Stimulated activated CD8-positive, alpha-beta memory T cell treated with anti-CD3 and anti-CD28 coated beads, Interleukin-4, amount 100 ng/mL, for 48 hours (primary cell): ENCODE measurements around the gene SEMA3F.

Experiments
- DNase-seq: peaks from one replicate; pipeline ENCODE4 v3.0.0-alpha.2; 2020

Gene SEMA3F

GRCh38 chr3:50154840-50155490, at the start of gene SEMA3F:
SEMA3F (plus strand) TSS chr3:50155324; CDS start chr3:50159623, 4,299 bp downstream.
- DNase-seq = peak; percentile 69

DNA sequence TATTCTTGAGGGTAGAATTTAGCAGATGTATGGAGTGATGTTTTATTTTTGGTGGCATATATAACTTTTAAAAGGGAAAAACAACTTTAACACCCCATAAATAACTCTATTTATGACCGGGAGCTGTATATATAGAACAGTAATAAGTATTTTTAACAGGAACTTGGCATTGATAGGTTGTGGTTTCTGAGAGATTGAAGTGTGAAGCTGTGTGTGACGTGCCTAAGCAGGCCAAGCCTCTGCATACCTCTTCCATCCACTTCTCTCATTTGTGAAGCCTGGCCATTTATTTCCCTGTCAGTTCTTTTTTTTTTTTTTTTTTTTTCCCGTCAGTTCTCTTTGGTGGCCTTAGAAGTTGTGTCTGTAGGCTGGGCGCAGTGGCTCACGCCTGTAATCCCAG, 43.4 kb upstream of the SEMA3F start:
- DNase-seq = no peak

GRCh38 chr3:50112462-50112861, 42.7 kb upstream of the SEMA3F start:
- DNase-seq = no peak

DNA sequence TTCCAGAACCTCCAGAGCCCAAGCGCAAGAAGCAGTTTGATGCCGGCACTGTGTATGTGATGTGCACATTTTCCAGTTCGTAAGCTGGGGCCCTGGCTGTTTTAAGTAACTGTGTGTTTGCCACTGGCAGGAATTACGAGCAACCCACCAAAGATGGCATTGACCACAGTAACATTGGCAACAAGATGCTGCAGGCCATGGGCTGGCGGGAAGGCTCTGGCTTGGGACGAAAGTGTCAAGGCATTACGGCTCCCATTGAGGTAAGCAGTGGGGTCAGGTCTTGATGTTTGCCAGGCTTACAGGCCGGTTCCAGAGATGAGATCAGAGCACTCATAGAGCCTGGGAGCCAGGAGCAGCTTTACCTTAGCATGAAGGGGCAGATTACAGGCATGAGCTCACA, 38.0 kb upstream of the SEMA3F start:
- no peak for DNase-seq

GRCh38 chr3:50118237-50118636, 36.9 kb upstream of the SEMA3F start:
- no peak for DNase-seq

GRCh38 chr3:50119786-50120185, 35.3 kb upstream of the SEMA3F start:
- no peak for DNase-seq

DNA sequence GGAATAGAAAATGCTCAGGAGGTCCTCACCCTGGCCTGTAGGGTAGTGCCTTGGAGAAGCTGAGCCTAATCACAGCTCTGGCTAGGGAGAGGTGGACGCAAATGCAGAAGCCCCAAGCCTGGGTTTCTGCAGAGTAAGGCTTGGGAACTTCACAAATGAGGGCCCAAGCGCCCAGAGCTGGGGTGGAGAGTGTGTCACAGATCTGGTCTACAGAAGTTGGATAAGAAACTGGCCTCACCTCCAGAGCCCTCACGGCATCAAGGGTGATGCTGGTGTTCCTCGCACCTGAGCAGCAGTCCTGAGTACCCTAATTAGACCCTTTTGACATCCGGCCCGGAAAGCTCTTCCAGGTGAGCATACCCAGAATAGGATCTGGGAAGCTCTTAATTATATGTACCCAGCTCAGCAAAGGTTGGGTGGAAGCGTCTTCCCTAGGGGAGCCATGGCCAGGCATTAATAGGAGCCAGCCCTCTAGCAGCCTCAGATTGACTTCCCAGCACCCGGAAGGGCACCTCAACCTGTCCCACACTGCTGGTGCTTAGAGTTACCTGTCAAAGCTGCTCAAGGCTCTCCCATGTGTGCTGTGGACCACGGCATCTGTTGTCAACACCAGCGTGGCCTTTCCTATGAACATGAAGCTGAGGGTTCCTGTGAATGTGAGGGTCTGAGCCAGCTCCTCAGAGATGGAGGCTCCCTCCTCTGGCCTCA, 34.6 kb upstream of the SEMA3F start:
- no peak for DNase-seq

DNA sequence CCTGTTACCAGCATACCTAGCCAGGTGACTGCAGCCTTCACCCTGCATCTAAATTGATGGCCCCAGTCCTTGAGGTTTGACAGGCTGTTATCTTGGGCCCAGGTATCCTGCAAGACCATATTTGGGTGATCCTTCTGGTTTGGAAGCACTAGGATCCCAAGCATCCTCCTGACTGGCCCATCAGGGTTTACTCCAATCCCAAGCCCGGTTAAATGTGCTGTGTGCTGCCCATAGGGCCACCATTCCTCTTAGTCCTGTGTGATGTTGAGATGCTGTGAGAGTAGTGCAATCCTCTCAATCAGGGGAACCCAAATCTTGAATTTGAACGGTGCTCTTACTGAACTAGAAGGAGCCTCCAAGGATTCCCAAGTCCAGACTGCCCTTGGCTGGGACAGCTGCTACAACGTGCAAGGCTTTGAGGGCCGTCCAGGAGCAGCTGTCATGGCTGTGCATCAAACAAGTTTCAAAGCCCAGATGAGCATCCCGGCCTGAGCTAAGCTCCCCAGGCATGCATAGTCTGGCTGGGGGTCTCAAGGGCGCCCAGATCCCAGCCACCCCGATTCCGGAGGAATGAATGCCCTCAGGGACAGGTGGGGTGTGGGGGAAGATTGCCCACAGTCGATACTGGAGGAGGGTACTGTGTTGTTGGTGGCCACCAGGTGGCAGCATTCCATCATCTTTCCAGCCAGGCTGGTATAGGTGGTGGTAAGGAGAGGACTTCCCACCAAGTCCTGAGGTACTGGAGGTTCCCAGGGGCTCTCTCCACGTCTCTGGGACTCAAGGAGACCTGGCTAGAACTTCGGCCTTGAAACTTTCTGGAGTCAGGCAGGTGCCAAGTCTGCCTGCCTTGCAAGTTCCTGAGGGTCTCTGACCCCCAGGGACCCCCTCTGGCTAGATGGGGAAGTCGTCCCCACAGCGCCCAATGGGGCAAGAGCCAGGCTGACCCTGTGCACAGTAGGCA, 33.8 kb upstream of the SEMA3F start:
- peak; percentile 84 for DNase-seq

- DNase-seq = no peak
These were observed 33.1 kb upstream of the SEMA3F start for GRCh38 chr3:50122071-50122470.

DNA sequence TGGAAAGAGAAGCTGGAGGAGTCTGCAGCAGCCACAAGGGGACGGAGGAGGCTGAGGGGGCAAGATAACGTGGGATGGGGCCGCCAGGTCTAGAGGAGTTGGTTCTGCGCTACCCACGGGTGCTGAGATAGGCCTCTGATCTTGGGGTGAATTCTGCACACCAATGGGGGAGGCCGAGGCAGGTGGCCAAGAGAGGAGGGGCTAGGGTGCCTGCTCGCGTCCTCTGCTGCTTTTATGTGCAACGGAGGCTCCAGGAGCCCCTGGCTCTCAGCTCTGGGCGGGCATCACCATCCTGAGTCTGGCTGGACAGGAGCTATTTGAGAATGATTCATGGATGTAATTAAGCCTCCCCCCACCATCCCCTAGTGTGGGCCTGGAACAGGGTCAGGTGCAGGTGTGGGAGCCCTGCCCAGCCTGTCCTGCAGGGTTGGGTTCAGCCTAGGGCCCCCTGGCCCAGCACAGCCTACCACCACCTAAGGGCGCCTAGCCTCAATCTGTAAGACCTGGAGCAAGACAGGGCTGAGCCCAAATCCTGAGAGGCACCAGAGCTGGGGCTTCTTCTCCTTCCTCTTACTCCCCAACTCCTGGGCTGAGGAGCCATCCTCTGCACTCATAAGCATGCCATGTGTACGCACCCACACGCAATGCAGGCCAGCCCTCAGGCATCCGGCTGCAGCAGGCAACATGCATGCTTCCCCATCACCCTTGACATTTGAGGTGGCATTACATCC, 32.3 kb upstream of the SEMA3F start:
- no peak for DNase-seq

- DNase-seq = no peak
These were observed 31.6 kb upstream of the SEMA3F start for GRCh38 chr3:50123394-50124051.

DNA sequence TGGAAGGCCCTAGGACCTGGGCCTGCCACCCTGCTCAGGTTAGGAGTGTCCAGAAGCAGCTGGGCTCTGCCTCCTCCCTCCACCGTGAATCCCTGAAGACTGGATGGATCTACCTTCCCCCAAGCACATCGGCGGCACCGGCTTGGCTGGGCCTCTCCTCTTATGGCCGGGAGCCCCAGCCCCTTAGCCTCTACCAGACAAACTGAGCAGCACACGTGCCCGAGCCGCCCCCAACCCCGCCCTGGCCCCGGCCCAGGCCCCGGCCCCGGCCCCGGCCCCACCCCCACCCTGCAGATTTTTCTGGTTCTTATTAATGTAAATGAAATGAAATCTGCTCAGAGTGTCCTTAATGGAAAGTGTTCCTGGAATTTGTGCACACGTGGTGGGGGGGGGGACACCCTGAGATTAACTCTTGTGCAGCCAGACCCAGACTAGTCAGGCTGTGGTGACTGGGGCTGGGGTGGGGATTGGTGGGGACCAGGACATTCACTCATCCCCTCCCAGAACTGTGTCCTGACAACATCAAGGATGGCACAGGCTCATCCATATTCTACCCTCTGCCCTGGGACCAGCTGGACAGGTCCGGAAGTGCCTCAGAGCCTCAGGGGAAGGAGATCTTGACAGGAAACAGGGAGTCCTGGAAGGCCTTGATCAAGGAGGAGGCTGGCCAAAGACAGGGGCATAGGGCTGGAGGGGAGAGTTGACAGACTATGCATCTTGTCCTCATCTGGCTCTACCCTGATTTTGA, 30.9 kb upstream of the SEMA3F start:
- DNase-seq = no peak

GRCh38 chr3:50124800-50125178, 30.3 kb upstream of the SEMA3F start:
- DNase-seq = no peak

- no peak for DNase-seq
These were observed 29.4 kb upstream of the SEMA3F start for GRCh38 chr3:50125541-50126286.

GRCh38 chr3:50126287-50127211, 28.6 kb upstream of the SEMA3F start:
- DNase-seq = no peak

DNA sequence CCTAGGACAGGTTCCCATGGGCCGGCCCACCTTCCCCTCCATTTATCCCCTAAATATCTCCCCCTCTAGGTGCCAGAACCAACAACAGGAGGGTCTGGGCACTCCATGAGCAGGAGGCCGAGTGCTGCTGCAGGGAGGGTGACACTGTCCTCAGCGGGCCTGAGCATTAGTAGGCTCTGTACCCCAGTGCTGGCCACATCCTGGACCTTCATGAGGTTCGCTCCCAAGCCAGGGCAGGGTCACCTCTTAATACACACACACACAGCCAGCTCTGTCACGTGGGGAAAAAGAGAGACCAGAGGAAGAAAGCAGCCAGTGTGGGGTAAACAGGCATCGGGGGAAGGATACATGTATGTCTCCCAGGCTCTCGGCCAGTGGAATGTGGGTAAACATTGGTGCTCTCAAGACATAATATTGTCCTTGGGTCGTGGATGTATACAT, 27.9 kb upstream of the SEMA3F start:
- no peak for DNase-seq

- no peak for DNase-seq
These were observed 27.1 kb upstream of the SEMA3F start for GRCh38 chr3:50128001-50128400.

DNA sequence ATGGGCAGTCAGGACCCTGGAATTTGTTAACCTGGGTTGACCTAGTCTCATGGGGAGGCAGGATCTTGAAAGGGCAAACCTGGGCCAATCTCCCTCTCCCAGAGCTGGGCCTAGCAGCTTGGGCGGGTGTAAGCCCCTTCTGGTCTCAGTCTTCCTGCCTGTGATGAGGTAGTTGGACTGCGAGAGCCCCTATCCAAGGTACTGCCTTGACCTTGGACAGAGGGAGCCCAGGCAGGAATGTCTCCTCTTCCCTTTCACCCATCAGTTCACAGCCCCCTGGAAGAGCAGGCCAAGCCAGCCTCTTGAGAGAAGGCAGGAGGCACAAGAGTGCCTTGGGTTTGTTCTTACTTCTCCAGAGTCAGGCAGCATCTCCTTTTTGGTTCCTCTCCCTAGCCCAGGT, 24.7 kb upstream of the SEMA3F start:
- DNase-seq = no peak

- no peak for DNase-seq
These were observed 22.5 kb upstream of the SEMA3F start for GRCh38 chr3:50132421-50133282.
